ENCODE results near the gene CADPS. TPM values are rescaled to one million over a fixed set of nuclear protein-coding genes. Genes with fewer than 3 reads are reported as not detected.

Gene CADPS
- polyA plus RNA-seq, 1 donor from 2014 or later = 118 TPM

DNA sequence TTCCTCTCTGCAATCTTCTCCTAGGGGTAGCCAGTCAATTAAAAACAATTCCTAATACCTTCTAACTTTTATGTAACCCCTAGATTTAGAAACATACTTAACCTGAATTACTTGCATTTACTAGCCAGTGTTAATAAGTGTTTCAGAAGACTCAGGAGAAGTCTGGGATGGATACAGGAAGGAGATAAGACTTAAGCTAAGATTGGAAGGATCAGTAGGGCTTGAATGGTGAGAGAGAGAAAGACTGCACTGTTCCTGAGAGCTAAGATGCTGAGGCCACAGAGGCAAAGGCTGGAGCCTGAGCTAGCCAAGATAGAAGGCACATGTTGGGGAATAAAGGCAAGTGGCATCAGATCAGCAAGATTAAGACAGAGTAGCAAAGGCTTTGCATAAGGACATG, 30.1 kb upstream of the CADPS start:
- H3K4me3 ChIP-seq (ENCODE audit: low read length) = no peak overlapping the region
- no peaks in the 10 kb centered on the region for H3K36me3 ChIP-seq (ENCODE audit: insufficient read depth, low read length)
- no peak overlapping the region for H2AFZ ChIP-seq (ENCODE audit: low read depth, low read length)
- H3K79me2 ChIP-seq (replicated peaks; ENCODE audit: insufficient read depth, low read length) = no peaks in the 10 kb centered on the region
- H3K27me3 ChIP-seq (ENCODE audit: insufficient read depth, low read depth, low read length) = no peaks in the 10 kb centered on the region
- H3K27ac ChIP-seq (ENCODE audit: low read length) = no peak overlapping the region
- no peaks in the 10 kb centered on the region for H3K9me2 ChIP-seq (ENCODE audit: insufficient read depth, low read length)
- H4K20me1 ChIP-seq (ENCODE audit: insufficient read depth) = no peaks in the 10 kb centered on the region
- TF ChIP-seq RAD21 (conservative IDR thresholded peaks at IDR 0.05) = no peak
- H3K9me3 ChIP-seq (ENCODE audit: low read length) = no peaks in the 10 kb centered on the region
- H3F3A ChIP-seq (ENCODE audit: insufficient read depth, low read length, poor library complexity, severe bottlenecking) = no peaks in the 10 kb centered on the region
- no peak overlapping the region for H3K9ac ChIP-seq (ENCODE audit: low read length)
- no peak overlapping the region for H3K4me2 ChIP-seq (ENCODE audit: low read length)

DNA sequence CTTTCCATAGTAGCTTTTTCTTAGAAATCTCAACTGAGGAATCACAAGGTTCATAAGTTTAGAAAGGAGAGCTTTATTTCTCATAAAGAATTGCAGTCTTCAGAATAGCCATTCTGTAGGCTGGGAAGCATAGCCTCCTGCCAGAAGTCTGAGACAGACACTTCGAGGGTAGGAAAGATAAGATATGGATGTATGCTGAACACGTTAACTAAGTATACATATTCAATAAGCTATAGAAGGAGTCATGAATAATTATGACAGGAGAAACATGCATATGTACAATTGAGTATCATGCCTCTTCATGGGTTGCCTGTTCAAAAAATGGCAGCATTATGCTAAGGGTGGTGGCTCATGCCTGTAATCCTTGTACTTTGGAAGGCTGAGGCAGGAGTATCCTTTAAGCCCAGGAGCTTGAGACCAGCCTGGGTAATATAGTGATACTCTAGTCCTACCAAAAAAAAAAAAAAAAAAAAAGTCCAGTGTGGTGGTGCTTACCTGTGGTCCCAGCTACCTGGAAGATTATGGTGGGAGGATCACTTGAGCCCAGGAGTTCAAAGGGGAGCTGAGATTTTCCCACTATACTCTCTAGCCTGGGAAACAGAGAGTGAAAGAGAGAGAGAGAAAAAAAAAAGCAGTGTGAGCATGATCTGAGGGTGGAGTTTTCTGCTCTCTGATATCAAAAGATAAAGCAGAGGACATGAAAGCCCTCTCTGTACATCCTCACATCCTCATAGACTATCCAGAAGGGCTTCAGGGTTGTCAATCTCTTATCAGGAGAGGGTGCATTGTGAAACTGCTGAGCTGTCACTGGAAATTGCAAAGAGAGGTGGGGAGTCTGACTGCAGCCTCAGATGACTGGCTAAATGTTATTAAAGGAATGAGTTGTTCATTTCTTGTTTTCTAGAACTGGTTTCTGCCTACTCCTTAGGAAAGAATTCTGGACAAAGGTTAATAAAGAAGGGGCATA, 23.6 kb upstream of the CADPS start:
- no peaks in the 10 kb centered on the region for H3K36me3 ChIP-seq (ENCODE audit: insufficient read depth, low read length)
- H3K4me3 ChIP-seq (ENCODE audit: low read length) = no peak overlapping the region
- H3K27ac ChIP-seq (ENCODE audit: low read length) = no peak overlapping the region
- no peaks in the 10 kb centered on the region for H3K9me3 ChIP-seq (ENCODE audit: low read length)
- H2AFZ ChIP-seq (ENCODE audit: low read depth, low read length) = no peak overlapping the region
- no peaks in the 10 kb centered on the region for H3K27me3 ChIP-seq (ENCODE audit: insufficient read depth, low read depth, low read length)
- no peak overlapping the region for H3K4me2 ChIP-seq (ENCODE audit: low read length)
- TF ChIP-seq, protein P1, sequence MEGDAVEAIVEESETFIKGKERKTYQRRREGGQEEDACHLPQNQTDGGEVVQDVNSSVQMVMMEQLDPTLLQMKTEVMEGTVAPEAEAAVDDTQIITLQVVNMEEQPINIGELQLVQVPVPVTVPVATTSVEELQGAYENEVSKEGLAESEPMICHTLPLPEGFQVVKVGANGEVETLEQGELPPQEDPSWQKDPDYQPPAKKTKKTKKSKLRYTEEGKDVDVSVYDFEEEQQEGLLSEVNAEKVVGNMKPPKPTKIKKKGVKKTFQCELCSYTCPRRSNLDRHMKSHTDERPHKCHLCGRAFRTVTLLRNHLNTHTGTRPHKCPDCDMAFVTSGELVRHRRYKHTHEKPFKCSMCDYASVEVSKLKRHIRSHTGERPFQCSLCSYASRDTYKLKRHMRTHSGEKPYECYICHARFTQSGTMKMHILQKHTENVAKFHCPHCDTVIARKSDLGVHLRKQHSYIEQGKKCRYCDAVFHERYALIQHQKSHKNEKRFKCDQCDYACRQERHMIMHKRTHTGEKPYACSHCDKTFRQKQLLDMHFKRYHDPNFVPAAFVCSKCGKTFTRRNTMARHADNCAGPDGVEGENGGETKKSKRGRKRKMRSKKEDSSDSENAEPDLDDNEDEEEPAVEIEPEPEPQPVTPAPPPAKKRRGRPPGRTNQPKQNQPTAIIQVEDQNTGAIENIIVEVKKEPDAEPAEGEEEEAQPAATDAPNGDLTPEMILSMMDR (IDR thresholded peaks at IDR 0.05; ENCODE audit: poor library complexity, severe bottlenecking) = no peak
- TF ChIP-seq MXI1 (conservative IDR thresholded peaks at IDR 0.05; ENCODE audit: poor library complexity, severe bottlenecking) (no peak), SMC3 (conservative IDR thresholded peaks at IDR 0.05; ENCODE audit: poor library complexity) (no peak), POLR2AphosphoS5 (IDR thresholded peaks at IDR 0.05) (no peak), EP300 (conservative IDR thresholded peaks at IDR 0.05; ENCODE audit: poor library complexity, severe bottlenecking) (no peak), RAD21 (conservative IDR thresholded peaks at IDR 0.05) (no peak), TAF1 (IDR thresholded peaks at IDR 0.05; ENCODE audit: low read depth) (no peak), EZH2 (IDR thresholded peaks at IDR 0.05; ENCODE audit: borderline replicate concordance, insufficient read depth, low read length, poor library complexity, severe bottlenecking) (no peak)
- TF ChIP-seq, protein P2, sequence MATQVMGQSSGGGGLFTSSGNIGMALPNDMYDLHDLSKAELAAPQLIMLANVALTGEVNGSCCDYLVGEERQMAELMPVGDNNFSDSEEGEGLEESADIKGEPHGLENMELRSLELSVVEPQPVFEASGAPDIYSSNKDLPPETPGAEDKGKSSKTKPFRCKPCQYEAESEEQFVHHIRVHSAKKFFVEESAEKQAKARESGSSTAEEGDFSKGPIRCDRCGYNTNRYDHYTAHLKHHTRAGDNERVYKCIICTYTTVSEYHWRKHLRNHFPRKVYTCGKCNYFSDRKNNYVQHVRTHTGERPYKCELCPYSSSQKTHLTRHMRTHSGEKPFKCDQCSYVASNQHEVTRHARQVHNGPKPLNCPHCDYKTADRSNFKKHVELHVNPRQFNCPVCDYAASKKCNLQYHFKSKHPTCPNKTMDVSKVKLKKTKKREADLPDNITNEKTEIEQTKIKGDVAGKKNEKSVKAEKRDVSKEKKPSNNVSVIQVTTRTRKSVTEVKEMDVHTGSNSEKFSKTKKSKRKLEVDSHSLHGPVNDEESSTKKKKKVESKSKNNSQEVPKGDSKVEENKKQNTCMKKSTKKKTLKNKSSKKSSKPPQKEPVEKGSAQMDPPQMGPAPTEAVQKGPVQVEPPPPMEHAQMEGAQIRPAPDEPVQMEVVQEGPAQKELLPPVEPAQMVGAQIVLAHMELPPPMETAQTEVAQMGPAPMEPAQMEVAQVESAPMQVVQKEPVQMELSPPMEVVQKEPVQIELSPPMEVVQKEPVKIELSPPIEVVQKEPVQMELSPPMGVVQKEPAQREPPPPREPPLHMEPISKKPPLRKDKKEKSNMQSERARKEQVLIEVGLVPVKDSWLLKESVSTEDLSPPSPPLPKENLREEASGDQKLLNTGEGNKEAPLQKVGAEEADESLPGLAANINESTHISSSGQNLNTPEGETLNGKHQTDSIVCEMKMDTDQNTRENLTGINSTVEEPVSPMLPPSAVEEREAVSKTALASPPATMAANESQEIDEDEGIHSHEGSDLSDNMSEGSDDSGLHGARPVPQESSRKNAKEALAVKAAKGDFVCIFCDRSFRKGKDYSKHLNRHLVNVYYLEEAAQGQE (IDR thresholded peaks at IDR 0.05; ENCODE audit: borderline replicate concordance) = no peak
- no peak overlapping the region for H3K9ac ChIP-seq (ENCODE audit: low read length)
- H3K9me2 ChIP-seq (ENCODE audit: insufficient read depth, low read length) = no peaks in the 10 kb centered on the region
- no peaks in the 10 kb centered on the region for H3F3A ChIP-seq (ENCODE audit: insufficient read depth, low read length, poor library complexity, severe bottlenecking)
- H3K79me2 ChIP-seq (replicated peaks; ENCODE audit: insufficient read depth, low read length) = no peaks in the 10 kb centered on the region
- H4K20me1 ChIP-seq (ENCODE audit: insufficient read depth) = no peaks in the 10 kb centered on the region

All from neural cell (in vitro differentiated cells).